GM18520 (cell line): ENCODE results near the gene UGT2B11.
"Not testable (repeated sequence)": the region's sequence is repeated elsewhere in the genome, so short reads cannot be mapped to it uniquely, and the experiment has no call there.

Experiments used
- ATAC-seq: cut with Tn5 transposase; IDR thresholded peaks from one replicate; pipeline ENCODE4 v1.9.1; 2021; ENCODE audit not compliant: unreplicated experiment

Gene UGT2B11

GRCh38 chr4:69170233-69171134 is 44.1 kb downstream of the UGT2B11 start:
- ATAC-seq: not testable (repeated sequence)

- not testable (repeated sequence) for ATAC-seq
These were observed 45.4 kb downstream of the UGT2B11 start for GRCh38 chr4:69169171-69169570.

GRCh38 chr4:69167300-69167699 is 47.2 kb downstream of the UGT2B11 start:
- no peak for ATAC-seq

- ATAC-seq: not testable (repeated sequence)
These were observed 48.2 kb downstream of the UGT2B11 start for GRCh38 chr4:69166376-69166775.

GRCh38 chr4:69165707-69166106 is 48.8 kb downstream of the UGT2B11 start:
- not testable (repeated sequence) for ATAC-seq

- no peak for ATAC-seq
These were observed 57.6 kb downstream of the UGT2B11 start for GRCh38 chr4:69156913-69157312.

- ATAC-seq: no peak
These were observed 60.5 kb downstream of the UGT2B11 start for GRCh38 chr4:69154021-69154420.
